DND-41 (cell line): ENCODE data around the gene TNIP2.
A peak's percentile ranks its signal among the peaks of the same experiment; 100 is the strongest.

Experiments
- ATAC-seq: fragments of 200-7000 bp; cut with Tn5 transposase; 3 replicates; pipeline ENCODE4 v1.9.1; 2021; ENCODE audit warnings: low read depth; ENCODE audit not compliant: insufficient read depth
- DNase-seq: peaks from one replicate; pipeline ENCODE4 v3.0.0-alpha.2; 2020
- H2AFZ ChIP-seq: 2 replicates; pipeline ENCODE4 v1.6.0; 2012; ENCODE audit warnings: low read depth, low read length
- H3K27ac ChIP-seq: 2 replicates; pipeline ENCODE4 v1.5.1; 2012; ENCODE audit warnings: low read length, inconsistent platforms
- H3K27me3 ChIP-seq: fragments of 200-600 bp; sonication (generic); 2 replicates; pipeline ENCODE4 v1.6.0; 2012; ENCODE audit warnings: low read length, mild to moderate bottlenecking, inconsistent platforms; ENCODE audit not compliant: insufficient read depth, poor library complexity
- H3K36me3 ChIP-seq: 2 replicates; pipeline ENCODE4 v1.5.1; 2012; ENCODE audit warnings: low read length, inconsistent platforms; ENCODE audit not compliant: insufficient read depth
- H3K4me1 ChIP-seq: 2 replicates; pipeline ENCODE4 v1.5.1; 2012; ENCODE audit warnings: mild to moderate bottlenecking, low read length; ENCODE audit not compliant: insufficient read depth
- H3K4me2 ChIP-seq: 2 replicates; pipeline ENCODE4 v1.6.0; 2012; ENCODE audit warnings: mild to moderate bottlenecking, moderate library complexity, low read length, inconsistent platforms; ENCODE audit not compliant: insufficient read depth
- H3K4me3 ChIP-seq, 2 experiments: fragments of 200-600 bp in 1 of 2; shearing (Covaris generic) in 1 of 2; 2 replicates each; pipeline ENCODE4 v1.5.1; 2012 to 2016; ENCODE audit warnings: inconsistent platforms in 2 of 2, low read length in 2 of 2, mild to moderate bottlenecking in 2 of 2, low read depth in 1 of 2, moderate library complexity in 1 of 2
- H3K79me2 ChIP-seq: 2 replicates; pipeline ENCODE4 v1.6.0; 2012; ENCODE audit warnings: low read length, inconsistent platforms; ENCODE audit not compliant: insufficient read depth
- H3K9ac ChIP-seq: 2 replicates; pipeline ENCODE4 v1.6.0; 2012; ENCODE audit warnings: low read depth, mild to moderate bottlenecking, inconsistent platforms, low read length, moderate library complexity
- H3K9me3 ChIP-seq: 2 replicates; pipeline ENCODE4 v1.5.1; 2012; ENCODE audit warnings: low read length, moderate library complexity, mild to moderate bottlenecking, inconsistent platforms; ENCODE audit not compliant: insufficient read depth, severe bottlenecking
- H4K20me1 ChIP-seq: 2 replicates; pipeline ENCODE4 v1.6.0; 2012; ENCODE audit warnings: low read length; ENCODE audit not compliant: insufficient read depth
- CTCF ChIP-seq: IDR thresholded peaks from 2 replicates; pipeline ENCODE4 v1.5.1; 2012; ENCODE audit warnings: borderline replicate concordance, low read length, moderate library complexity, mild to moderate bottlenecking; ENCODE audit not compliant: poor library complexity, severe bottlenecking; ENCODE audit errors: extremely low read depth
- EZH2 ChIP-seq: IDR thresholded peaks from 3 replicates; pipeline ENCODE4 v1.6.1; 2012; ENCODE audit warnings: borderline replicate concordance, low read depth, mild to moderate bottlenecking, moderate library complexity, low read length, inconsistent platforms; ENCODE audit not compliant: severe bottlenecking

Gene TNIP2

GRCh38 chr4:2761035-2761923, 5.1 kb upstream of the TNIP2 start:
- Histone ChIP-seq H3K4me1 (peaks cover 5% of the 10 kb centered on the region), H3K79me2 (no peaks in the 10 kb centered on the region), H3K9me3 (no peaks in the 10 kb centered on the region), H3K4me2 (no peak overlapping the region), H3K36me3 (no peaks in the 10 kb centered on the region), H3K27me3 (no peaks in the 10 kb centered on the region), H3K4me3 (no peak overlapping the region), H2AFZ (no peak overlapping the region), H3K9ac (no peak overlapping the region), H4K20me1 (peaks cover 3% of the 10 kb centered on the region; the same call in 1 of the 2 replicates), H3K27ac (no peak overlapping the region)
- ATAC-seq: no peak
- no peak for TF ChIP-seq CTCF
- no peak for TF ChIP-seq EZH2
- no peak for DNase-seq

- no peak overlapping the region for H3K4me2 ChIP-seq
- H2AFZ ChIP-seq: no peak overlapping the region
- no peak overlapping the region for H3K4me3 ChIP-seq
- peaks cover 30% of the 10 kb centered on the region for H3K79me2 ChIP-seq
- no peaks in the 10 kb centered on the region for H3K9me3 ChIP-seq
- H3K27me3 ChIP-seq: no peaks in the 10 kb centered on the region
- H3K27ac ChIP-seq: no peak overlapping the region
- H3K4me1 ChIP-seq: peaks cover 17% of the 10 kb centered on the region
- peaks cover 4% of the 10 kb centered on the region; the same call in 1 of the 2 replicates for H3K36me3 ChIP-seq
- ATAC-seq (no peak), DNase-seq (no peak)
- TF ChIP-seq EZH2 (no peak), CTCF (no peak)
- H4K20me1 ChIP-seq: peaks cover 11% of the 10 kb centered on the region
- H3K9ac ChIP-seq: no peak overlapping the region
Observed at GRCh38 chr4:2757426-2757825, 1.3 kb upstream of the TNIP2 start.

DNA sequence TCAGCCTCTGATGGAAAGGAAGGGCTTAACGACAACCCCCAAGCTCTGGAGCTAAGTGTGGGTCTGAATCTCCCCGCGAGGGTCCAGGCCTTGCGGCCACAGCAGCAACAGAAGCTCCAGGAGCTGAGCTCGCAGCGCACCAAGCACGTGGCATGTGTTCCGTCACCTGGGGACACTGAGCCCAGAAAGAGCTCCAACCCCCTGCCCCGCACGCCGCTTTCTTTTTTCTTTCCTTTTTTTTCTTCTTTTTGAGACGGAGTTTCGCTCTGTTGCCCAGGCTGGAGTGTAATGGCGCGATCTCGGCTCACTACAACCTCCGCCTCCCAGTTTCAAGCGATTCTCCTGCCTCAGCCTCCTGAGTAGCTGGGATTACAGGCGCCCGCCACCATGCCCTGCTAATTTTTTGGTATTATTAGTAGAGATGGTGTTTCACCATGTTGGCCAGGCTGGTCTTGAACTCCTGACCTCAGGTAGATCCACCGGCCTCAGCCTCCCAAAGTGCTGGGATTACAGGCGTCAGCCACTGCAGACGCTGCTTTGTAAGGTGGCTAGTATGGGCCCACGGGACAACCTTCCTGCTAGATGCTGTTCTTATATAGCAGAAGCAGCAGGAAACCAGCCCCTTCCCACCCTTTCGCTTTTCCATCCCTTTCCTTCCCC, 685 bp upstream of the TNIP2 start:
- Histone ChIP-seq H3K4me3 (peak overlapping the region; percentile 12 to 70; a peak in 3 of 4 replicates), H2AFZ (peak overlapping the region; percentile 89), H3K9ac (peak overlapping the region; percentile 46; the same call in 1 of the 2 replicates), H3K36me3 (peaks cover 7% of the 10 kb centered on the region; the same call in 1 of the 2 replicates), H3K4me1 (peaks cover 17% of the 10 kb centered on the region), H3K9me3 (no peaks in the 10 kb centered on the region), H3K27me3 (no peaks in the 10 kb centered on the region), H4K20me1 (peaks cover 13% of the 10 kb centered on the region), H3K4me2 (peak overlapping the region; percentile 88), H3K79me2 (peaks cover 35% of the 10 kb centered on the region), H3K27ac (no peak overlapping the region)
- no peak for ATAC-seq
- TF ChIP-seq EZH2: no peak
- DNase-seq: no peak
